Activated CD4-positive, alpha-beta T cell treated with anti-CD3 and anti-CD28 coated beads for 36 hours (primary cell): ENCODE measurements around the gene FGFBP3. TPM values are rescaled to one million over a fixed set of nuclear protein-coding genes. Genes with fewer than 3 reads are reported as not detected.
A peak's percentile ranks its signal among the peaks of the same experiment; 100 is the strongest.
"Not testable (repeated sequence)": the region's sequence is repeated elsewhere in the genome, so short reads cannot be mapped to it uniquely, and the experiment has no call there.

Source experiments
- ATAC-seq: fragments of 200-7000 bp; cut with Tn5 transposase; one replicate; pipeline ENCODE4 v1.10.0; 2021; ENCODE audit warnings: mild to moderate bottlenecking, moderate library complexity
- CTCF ChIA-PET: fragments of 350-600 bp; sonication (Branson Sonifier 250); formaldehyde crosslinking; loops from one replicate; lab custom pipeline; 2021; ENCODE audit warnings: antibody characterized with exemption; lab: Charles Lee
- POLR2A ChIA-PET: fragments of 350-600 bp; sonication (Branson Sonifier 250); formaldehyde crosslinking; loops from one replicate; lab custom pipeline; 2021; ENCODE audit warnings: antibody characterized with exemption, inconsistent platforms; lab: Charles Lee
- DNase-seq: peaks from one replicate; pipeline ENCODE4 v3.0.0-alpha.2; 2020
- H3K27ac Mint-ChIP-seq: one replicate; pipeline ENCODE4 v1.8.0; 2021; ENCODE audit warnings: mixed read lengths
- H3K27me3 Mint-ChIP-seq: one replicate; pipeline ENCODE4 v1.8.0; 2021; ENCODE audit warnings: mixed read lengths
- H3K36me3 Mint-ChIP-seq: one replicate; pipeline ENCODE4 v1.8.0; 2021; ENCODE audit warnings: low read depth, mixed read lengths
- H3K4me1 Mint-ChIP-seq: one replicate; pipeline ENCODE4 v1.8.0; 2021; ENCODE audit warnings: mixed read lengths
- H3K4me3 Mint-ChIP-seq: one replicate; pipeline ENCODE4 v1.8.0; 2021; ENCODE audit warnings: mild to moderate bottlenecking, moderate library complexity, mixed read lengths
- H3K9me3 Mint-ChIP-seq: one replicate; pipeline ENCODE4 v1.8.0; 2021; ENCODE audit warnings: low read depth, mixed read lengths
- intact Hi-C, 2 experiments: fragments of 100-400 bp; cut with DNase I in 1 of 2; cut with micrococcal nuclease in 1 of 2; formaldehyde crosslinking; loops; one replicate each; pipeline versions ENCODE4 v1.14.2 to v1.15.1; 2022 to 2024; cut with DNase I, micrococcal nuclease
- total RNA-seq, 2 experiments: library from RNA; stranded (reverse); gene quantifications; one replicate each; pipeline ENCODE4 v1.2.3, GENCODE V29; 2021

Gene FGFBP3
- total RNA-seq, 2 experiments from 2014 or later: 1.5 TPM

DNA sequence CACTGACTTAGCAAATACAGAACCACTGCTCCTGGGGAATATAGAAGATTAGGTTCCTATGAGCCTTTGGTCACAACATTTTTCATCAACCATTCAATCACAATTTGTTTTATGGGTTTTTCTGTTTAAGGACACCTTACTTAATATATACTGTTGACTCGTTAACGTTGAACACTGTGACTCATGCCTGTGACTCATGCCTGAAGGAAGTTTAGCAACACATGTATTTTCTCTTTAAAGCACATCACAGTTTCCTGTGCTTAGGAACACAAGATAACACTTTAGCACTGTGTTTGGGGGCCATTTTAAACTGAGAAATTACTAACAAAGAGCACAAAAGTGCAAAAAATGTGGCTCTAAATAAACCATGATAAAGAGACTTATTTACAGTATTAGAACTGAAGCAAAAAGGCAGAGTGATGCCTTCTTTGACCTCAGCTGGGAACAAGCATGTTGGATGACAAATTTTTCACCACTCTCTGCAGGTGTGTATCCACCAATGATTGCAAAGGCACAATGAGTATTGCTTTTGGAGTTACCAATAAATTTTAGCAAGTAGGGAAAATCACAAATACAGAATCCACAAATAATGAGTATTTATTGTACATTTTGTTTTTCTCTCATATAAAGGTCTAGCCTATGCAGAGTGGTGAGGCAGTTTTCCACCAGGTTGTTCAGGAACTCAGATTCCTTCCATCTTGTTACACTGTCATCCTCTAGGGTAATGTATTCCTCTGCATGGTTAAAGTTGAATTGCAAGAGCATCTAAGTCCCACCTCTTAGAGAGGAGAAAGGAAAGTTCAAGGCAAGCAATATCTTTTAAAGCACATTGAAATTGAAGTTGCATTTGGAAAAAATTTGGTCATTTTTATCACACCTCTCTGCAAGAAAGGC is 7.3 kb downstream of the FGFBP3 start:
- CTCF ChIA-PET: interaction anchor here (0.5 to 1.5 kb wide), 4 partner anchors 8 to 94 kb away, joined by 3 read pairs; no protein-coding TSS in a partner anchor

DNA sequence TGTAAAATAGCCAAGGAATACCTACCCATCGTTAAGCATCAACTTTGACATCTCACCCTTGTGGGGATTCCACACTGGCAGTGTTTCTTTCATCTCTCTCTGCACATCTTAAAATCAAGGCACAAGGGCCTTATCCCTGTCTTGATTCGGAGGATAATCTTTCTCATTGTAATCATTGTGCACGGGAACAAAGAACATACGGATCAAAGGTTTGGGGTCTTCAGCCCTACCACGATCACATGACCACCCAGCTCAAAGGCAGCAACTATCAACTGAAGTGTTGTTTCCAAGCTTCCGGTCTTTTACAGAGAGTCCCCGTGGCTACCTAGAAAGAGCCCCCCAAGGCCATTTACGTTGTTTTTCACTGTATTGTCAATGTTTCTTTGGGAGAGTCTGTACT is 11.9 kb downstream of the FGFBP3 start:
- POLR2A ChIA-PET: no interaction called here

More for the DNA sequence above, 7.3 kb downstream of the FGFBP3 start:
- no peak overlapping the region for H3K4me3 Mint-ChIP-seq
- H3K4me1 Mint-ChIP-seq: peaks cover 25% of the 10 kb centered on the region
- H3K27ac Mint-ChIP-seq: peak overlapping the region; percentile 82
- H3K36me3 Mint-ChIP-seq: peaks cover 4% of the 10 kb centered on the region
- POLR2A ChIA-PET: no interaction called here
- no peaks in the 10 kb centered on the region for H3K27me3 Mint-ChIP-seq
- intact Hi-C loops: loop anchor here (1.0 to 10.0 kb wide), 6 partner anchors 43 to 1027 kb away; partner anchors contain the start of genes HECTD2 (in 1 of the 2) and RPP30 (in 1 of the 2)
- DNase-seq (peak; percentile 80), ATAC-seq (peak; percentile 100)
- H3K9me3 Mint-ChIP-seq: no peaks in the 10 kb centered on the region

GRCh38 chr10:91896212-91896756 is 13.0 kb downstream of the FGFBP3 start:
- Mint-ChIP-seq H3K9me3 (no peaks in the 10 kb centered on the region), H3K4me3 (no peak overlapping the region), H3K4me1 (peaks cover 4% of the 10 kb centered on the region), H3K27me3 (peaks cover 6% of the 10 kb centered on the region), H3K27ac (no peak overlapping the region), H3K36me3 (no peaks in the 10 kb centered on the region)
- DNase-seq (no peak), ATAC-seq (no peak)
- POLR2A ChIA-PET: no interaction called here
- CTCF ChIA-PET: no interaction called here
- intact Hi-C loops: no loop called here

More for the DNA sequence above, 11.9 kb downstream of the FGFBP3 start:
- H3K27ac Mint-ChIP-seq: no peak overlapping the region
- DNase-seq (no peak), ATAC-seq (no peak)
- peaks cover 4% of the 10 kb centered on the region for H3K27me3 Mint-ChIP-seq
- H3K36me3 Mint-ChIP-seq: no peaks in the 10 kb centered on the region
- intact Hi-C loops: no loop called here
- no peak overlapping the region for H3K4me3 Mint-ChIP-seq
- no peaks in the 10 kb centered on the region for H3K9me3 Mint-ChIP-seq
- H3K4me1 Mint-ChIP-seq: peaks cover 16% of the 10 kb centered on the region
- CTCF ChIA-PET: interaction anchor here (1.0 kb wide), 1 partner anchor 11 kb away, joined by 3 read pairs; no protein-coding TSS in a partner anchor

- CTCF ChIA-PET: interaction anchor here (0.9 kb wide), 1 partner anchor 8 kb away, joined by 3 read pairs; no protein-coding TSS in a partner anchor
- ATAC-seq, H3K36me3 Mint-ChIP-seq, H3K4me3 Mint-ChIP-seq, H3K4me1 Mint-ChIP-seq, H3K27ac Mint-ChIP-seq, intact Hi-C loops, DNase-seq, H3K9me3 Mint-ChIP-seq, POLR2A ChIA-PET: not testable (repeated sequence)
- peaks cover 15% of the 10 kb centered on the region for H3K27me3 Mint-ChIP-seq
Measured at GRCh38 chr10:91894261-91894685, 15.0 kb downstream of the FGFBP3 start.

DNA sequence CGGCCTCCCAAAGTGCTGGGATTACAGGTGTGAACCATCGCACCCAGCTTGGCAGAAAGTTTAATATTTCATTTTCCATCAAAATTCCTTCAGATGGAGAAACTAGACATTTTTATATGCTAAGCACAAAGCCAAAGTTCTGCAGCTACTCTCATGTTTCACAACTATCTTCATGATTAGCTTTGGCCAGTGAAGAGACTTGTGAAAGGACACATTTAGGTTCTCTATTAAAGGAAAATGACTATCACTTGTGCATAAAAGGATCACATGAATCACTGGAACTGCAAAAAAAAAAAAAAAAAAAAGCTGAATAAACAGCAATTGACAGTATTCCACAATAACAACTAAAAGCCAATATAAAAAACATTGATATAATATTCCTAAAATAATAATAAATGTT is 16.2 kb downstream of the FGFBP3 start:
- Mint-ChIP-seq H3K27me3 (peaks cover 15% of the 10 kb centered on the region), H3K36me3 (no peaks in the 10 kb centered on the region), H3K4me1 (no peaks in the 10 kb centered on the region), H3K9me3 (no peaks in the 10 kb centered on the region), H3K4me3 (no peak overlapping the region), H3K27ac (no peak overlapping the region)
- ChIA-PET CTCF (no interaction called here), POLR2A (no interaction called here)
- ATAC-seq (no peak), DNase-seq (no peak)
- intact Hi-C loops: no loop called here

DNA sequence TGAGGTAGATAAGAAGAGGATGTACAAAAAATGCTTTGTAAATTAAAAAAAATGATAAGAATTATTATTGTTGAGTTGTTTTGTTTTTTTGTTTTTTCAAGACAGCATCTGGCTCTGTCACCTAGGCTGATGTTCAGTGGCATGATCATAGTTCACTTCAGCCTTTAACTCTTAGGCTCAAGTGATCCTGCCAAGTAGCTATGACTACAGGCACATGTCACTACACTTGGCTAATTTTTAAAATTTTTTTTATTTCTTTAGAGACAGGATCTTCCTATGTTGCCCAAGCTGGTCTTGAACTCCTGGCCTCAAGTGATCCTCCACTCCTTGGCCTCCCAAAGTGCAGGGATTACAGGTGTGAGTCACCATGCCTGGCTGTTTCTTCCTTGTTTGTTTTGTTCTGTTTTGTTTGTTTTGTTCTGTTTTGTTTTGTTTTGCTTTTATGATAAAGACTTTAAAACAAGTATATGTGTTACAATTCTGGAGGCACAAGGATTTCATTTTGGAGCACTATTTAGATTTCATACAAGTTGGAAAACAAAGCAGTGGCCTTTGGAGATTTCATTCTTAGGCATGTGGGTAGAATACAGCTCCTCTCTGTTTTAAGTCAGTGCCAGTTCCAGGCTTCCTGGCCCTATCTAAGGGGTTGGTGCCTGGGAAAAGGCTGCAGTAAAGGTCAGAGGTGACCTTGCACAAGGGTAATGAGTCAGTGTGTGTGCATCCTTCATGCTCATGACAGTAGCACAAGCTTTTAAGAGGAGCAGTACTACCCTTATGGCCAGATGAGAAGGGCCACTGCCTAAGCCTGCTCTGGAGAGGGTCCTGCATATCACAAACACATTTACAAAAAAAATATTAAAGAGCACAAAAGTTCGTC is 17.9 kb downstream of the FGFBP3 start:
- Mint-ChIP-seq H3K4me3 (no peak overlapping the region), H3K27ac (no peak overlapping the region), H3K36me3 (no peaks in the 10 kb centered on the region), H3K9me3 (no peaks in the 10 kb centered on the region), H3K27me3 (peaks cover 22% of the 10 kb centered on the region), H3K4me1 (peaks cover 10% of the 10 kb centered on the region)
- CTCF ChIA-PET: interaction anchor here (1.0 kb wide), 1 partner anchor 270 kb away, joined by 3 read pairs; no protein-coding TSS in a partner anchor
- DNase-seq (no peak), ATAC-seq (no peak)
- POLR2A ChIA-PET: interaction anchor here (0.6 kb wide), 1 partner anchor 94 kb away, joined by 3 read pairs; no protein-coding TSS in a partner anchor
- intact Hi-C loops: no loop called here

GRCh38 chr10:91887272-91888076 is 21.8 kb downstream of the FGFBP3 start:
- Mint-ChIP-seq H3K4me1 (peaks cover 10% of the 10 kb centered on the region), H3K27me3 (peaks cover 23% of the 10 kb centered on the region), H3K36me3 (no peaks in the 10 kb centered on the region), H3K9me3 (no peaks in the 10 kb centered on the region), H3K27ac (peak overlapping the region; percentile 51), H3K4me3 (peak overlapping the region; percentile 74)
- intact Hi-C loops: no loop called here
- DNase-seq (peak; percentile 50), ATAC-seq (peak; percentile 80)
- POLR2A ChIA-PET: interaction anchor here (1.0 kb wide), 2 partner anchors 21 to 45 kb away, joined by 3 read pairs; partner anchors contain the start of gene FGFBP3
- CTCF ChIA-PET: interaction anchor here (0.6 to 1.4 kb wide), 5 partner anchors 17 to 93 kb away, joined by 3 to 5 read pairs (median 4); partner anchors contain the start of gene BTAF1

GRCh38 chr10:91886954-91887271 is 22.4 kb downstream of the FGFBP3 start:
- DNase-seq (no peak), ATAC-seq (no peak)
- Mint-ChIP-seq H3K4me1 (peaks cover 10% of the 10 kb centered on the region), H3K4me3 (peak overlapping the region; percentile 74), H3K9me3 (no peaks in the 10 kb centered on the region), H3K36me3 (no peaks in the 10 kb centered on the region), H3K27me3 (peaks cover 23% of the 10 kb centered on the region), H3K27ac (no peak overlapping the region)
- POLR2A ChIA-PET: interaction anchor here (1.0 kb wide), 2 partner anchors 22 to 46 kb away, joined by 3 read pairs; partner anchors contain the start of gene FGFBP3
- CTCF ChIA-PET: interaction anchor here (0.6 to 1.4 kb wide), 3 partner anchors 22 to 37 kb away, joined by 3 to 5 read pairs (median 4); partner anchors contain the start of gene BTAF1
- intact Hi-C loops: no loop called here

DNA sequence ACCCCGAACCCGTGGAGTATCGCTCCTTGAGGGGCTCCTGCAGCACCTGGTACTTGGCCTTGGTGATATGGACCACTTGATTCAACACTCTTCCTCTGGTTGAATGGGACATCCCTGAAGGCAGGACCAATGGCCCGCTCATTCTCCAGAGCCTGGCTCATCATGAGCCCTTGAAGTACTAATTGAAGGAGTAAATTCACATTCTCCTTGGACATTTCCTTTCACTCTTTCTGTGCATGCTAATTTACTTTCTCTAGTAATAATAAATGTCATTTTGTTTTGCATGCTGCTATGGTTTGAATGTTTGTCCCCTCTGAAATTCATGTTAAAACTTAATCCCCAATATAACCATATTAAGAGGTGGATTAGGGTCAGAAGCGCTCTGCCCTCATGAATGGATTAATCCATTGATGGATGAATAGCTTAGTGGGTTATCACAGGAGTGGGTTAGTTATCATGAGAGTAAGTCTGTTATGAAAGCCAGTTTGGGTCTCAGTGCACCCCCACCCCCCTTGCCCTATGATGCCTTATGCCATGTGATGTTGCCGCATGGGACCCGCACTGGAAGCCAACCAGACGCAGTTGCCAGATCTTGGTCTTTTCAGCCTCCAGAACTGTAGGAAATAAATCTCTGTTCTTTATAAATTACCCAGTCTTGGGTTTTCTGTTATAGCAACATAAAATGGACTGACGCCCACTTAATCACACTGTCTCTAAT is 23.8 kb downstream of the FGFBP3 start:
- no peaks in the 10 kb centered on the region for H3K9me3 Mint-ChIP-seq
- no peak overlapping the region for H3K4me3 Mint-ChIP-seq
- CTCF ChIA-PET: interaction anchor here (1.0 kb wide), 1 partner anchor 62 kb away, joined by 3 read pairs; no protein-coding TSS in a partner anchor
- H3K27me3 Mint-ChIP-seq: peaks cover 21% of the 10 kb centered on the region
- POLR2A ChIA-PET: no interaction called here
- H3K27ac Mint-ChIP-seq: no peak overlapping the region
- intact Hi-C loops: no loop called here
- ATAC-seq (no peak), DNase-seq (no peak)
- H3K36me3 Mint-ChIP-seq: no peaks in the 10 kb centered on the region
- H3K4me1 Mint-ChIP-seq: peaks cover 10% of the 10 kb centered on the region

DNA sequence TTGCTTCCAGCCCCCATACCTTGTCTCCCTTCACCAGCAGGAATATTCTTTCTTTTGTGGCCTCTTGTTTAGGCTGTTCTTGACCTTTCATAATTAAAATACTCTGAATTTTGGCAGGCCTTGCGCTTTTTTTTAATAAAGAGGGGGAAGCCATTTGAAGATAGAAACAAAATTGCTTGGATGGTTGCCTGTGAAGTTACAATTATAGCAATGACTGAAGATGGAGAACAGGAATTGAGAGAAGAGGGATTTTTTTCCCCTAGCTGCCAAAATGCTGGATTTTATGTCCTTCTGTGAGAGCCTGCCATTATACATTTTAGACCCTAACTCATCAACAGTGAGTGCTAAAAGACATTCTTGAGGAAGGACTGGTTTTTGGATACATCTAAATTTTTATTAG is 24.8 kb downstream of the FGFBP3 start:
- Mint-ChIP-seq H3K27me3 (peaks cover 15% of the 10 kb centered on the region), H3K4me3 (no peak overlapping the region), H3K4me1 (peaks cover 10% of the 10 kb centered on the region), H3K27ac (no peak overlapping the region), H3K36me3 (no peaks in the 10 kb centered on the region), H3K9me3 (no peaks in the 10 kb centered on the region)
- ChIA-PET CTCF (interaction anchor here (1.0 to 1.2 kb wide), 3 partner anchors 15 to 63 kb away, joined by 3 read pairs; no protein-coding TSS in a partner anchor), POLR2A (no interaction called here)
- intact Hi-C loops: no loop called here
- DNase-seq: no peak
- ATAC-seq: no peak
